Activated naive CD4-positive, alpha-beta T cell treated with anti-CD3 and anti-CD28 coated beads, Interleukin-2, amount 50 U/mL, for 24 hours (primary cell): Measurements from ENCODE around the gene SLC35E1.
"Not testable (repeated sequence)": the region's sequence is repeated elsewhere in the genome, so short reads cannot be mapped to it uniquely, and the experiment has no call there.

Experiments used
- H3K27ac Mint-ChIP-seq: one replicate; pipeline ENCODE4 v1.8.0; 2021; ENCODE audit warnings: mild to moderate bottlenecking, mixed read lengths
- H3K27me3 Mint-ChIP-seq: one replicate; pipeline ENCODE4 v1.8.0; 2021; ENCODE audit warnings: mixed read lengths
- H3K36me3 Mint-ChIP-seq: one replicate; pipeline ENCODE4 v1.8.0; 2021; ENCODE audit warnings: mixed read lengths
- H3K4me1 Mint-ChIP-seq: one replicate; pipeline ENCODE4 v1.8.0; 2021; ENCODE audit warnings: mixed read lengths
- H3K4me3 Mint-ChIP-seq: one replicate; pipeline ENCODE4 v1.8.0; 2021; ENCODE audit warnings: mild to moderate bottlenecking, mixed read lengths
- H3K9me3 Mint-ChIP-seq: one replicate; pipeline ENCODE4 v1.8.0; 2021; ENCODE audit warnings: mixed read lengths

The SLC35E1 gene

GRCh38 chr19:16516923-16517610 is 55.1 kb downstream of the SLC35E1 start:
- Mint-ChIP-seq H3K4me1 (no peaks in the 10 kb centered on the region), H3K27me3 (no peaks in the 10 kb centered on the region), H3K4me3 (no peak overlapping the region), H3K36me3 (peaks cover 11% of the 10 kb centered on the region), H3K9me3 (no peaks in the 10 kb centered on the region), H3K27ac (no peak overlapping the region)

DNA sequence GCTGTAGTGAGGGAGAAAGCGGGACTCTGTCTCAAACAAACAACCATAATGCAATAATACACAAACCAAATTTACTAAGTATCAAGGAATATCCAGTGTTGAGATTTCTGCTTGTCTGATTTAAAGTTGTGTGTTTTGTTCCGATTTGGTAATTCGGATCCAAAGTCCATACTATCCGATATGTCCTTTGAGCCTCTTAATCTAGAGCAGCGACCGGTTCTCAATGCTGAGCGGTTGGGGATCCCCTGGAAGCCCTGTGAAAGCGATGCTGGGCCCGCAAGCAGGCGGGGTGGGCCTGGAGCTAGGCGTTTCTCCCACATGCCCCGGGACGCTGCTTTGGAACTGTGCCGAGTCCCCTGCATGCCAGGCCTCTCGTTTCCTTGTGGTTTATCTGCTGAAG is 55.8 kb downstream of the SLC35E1 start:
- Mint-ChIP-seq H3K4me3 (no peak overlapping the region), H3K4me1 (no peaks in the 10 kb centered on the region), H3K27ac (no peak overlapping the region), H3K27me3 (no peaks in the 10 kb centered on the region), H3K9me3 (no peaks in the 10 kb centered on the region), H3K36me3 (peaks cover 13% of the 10 kb centered on the region)

DNA sequence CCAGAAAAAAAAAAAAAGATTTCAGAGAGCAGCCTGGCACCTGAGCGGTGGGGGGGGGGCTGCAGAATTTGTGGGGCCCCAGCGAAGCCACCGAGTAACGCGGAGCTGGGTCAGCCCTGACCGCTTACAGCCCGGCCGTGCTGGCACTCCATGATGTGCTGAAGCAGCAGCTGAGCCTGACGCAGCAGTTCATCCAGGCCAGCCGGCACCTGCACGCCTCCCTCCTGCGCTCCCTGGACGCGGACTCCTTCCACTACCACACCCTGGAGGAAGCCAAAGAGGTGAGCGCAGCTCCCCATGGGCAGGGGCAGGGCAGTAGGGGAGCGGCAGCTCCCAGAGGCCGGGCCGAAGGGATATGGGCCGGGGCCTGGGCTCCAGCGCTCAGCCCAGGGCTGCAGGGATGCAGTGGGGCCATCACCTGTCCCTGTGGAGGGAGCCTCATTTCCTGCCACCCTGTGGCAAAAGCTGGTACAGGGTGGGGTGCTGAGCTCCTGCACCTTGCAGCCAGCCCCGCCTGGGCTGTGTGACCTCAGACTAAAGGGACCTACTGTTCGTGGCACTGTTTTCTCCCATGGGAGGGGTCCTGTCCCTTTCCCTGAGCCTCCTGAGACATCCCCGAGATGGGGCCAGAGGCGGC is 57.7 kb downstream of the SLC35E1 start:
- no peaks in the 10 kb centered on the region for H3K27me3 Mint-ChIP-seq
- H3K4me3 Mint-ChIP-seq, result no peak overlapping the region
- no peaks in the 10 kb centered on the region for H3K4me1 Mint-ChIP-seq
- H3K36me3 Mint-ChIP-seq, result peaks cover 11% of the 10 kb centered on the region
- no peak overlapping the region for H3K27ac Mint-ChIP-seq
- no peaks in the 10 kb centered on the region for H3K9me3 Mint-ChIP-seq

- not testable (repeated sequence) for H3K27me3 Mint-ChIP-seq, H3K9me3 Mint-ChIP-seq, H3K4me3 Mint-ChIP-seq, H3K4me1 Mint-ChIP-seq, H3K27ac Mint-ChIP-seq, H3K36me3 Mint-ChIP-seq
Measured at GRCh38 chr19:16512611-16513010, 59.6 kb downstream of the SLC35E1 start.

DNA sequence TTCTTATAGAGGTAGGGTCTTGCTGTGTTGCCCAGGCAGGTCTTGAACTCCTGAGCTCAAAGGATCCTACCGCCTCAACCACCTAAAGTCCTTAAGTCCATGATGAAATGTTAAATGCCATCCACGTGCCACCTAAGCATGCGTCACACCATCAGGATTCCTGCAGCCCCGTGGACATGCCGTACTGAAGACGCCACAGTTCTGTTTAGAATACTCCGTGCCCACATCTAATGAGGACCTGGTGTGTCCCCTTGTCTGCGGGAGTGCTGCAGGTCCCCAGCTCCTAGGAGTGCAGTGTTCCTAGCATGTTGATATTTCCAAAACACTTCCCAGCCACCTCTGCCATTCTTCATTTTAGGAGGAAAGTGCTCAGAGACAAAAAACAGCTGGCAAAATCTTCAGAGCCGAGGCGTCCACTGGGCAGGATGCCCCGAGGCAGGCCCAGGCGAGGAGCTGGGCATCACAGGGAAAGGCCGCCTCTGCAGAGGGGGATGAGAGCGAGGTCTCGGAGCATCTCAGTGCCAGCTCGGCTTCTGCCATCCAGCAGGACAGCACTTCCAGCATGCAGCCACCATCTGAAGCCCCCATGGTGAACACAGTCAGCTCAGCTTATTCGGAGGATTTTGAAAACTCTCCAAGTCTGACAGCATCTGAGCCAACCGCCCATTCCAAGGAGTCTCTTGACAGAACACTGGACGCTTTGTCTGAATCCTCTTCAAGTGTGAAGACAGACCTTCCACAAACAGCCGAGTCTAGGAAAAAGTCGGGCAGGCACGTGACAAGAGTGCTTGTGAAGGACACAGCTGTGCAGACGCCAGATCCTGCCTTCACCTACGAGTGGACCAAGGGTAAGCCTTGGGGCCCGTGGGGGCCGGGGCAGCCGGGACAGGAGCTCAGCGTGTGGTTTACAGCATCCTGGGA is 62.8 kb downstream of the SLC35E1 start:
- no peak overlapping the region for H3K4me3 Mint-ChIP-seq
- H3K4me1 Mint-ChIP-seq, result no peaks in the 10 kb centered on the region
- no peaks in the 10 kb centered on the region for H3K9me3 Mint-ChIP-seq
- no peaks in the 10 kb centered on the region for H3K27me3 Mint-ChIP-seq
- peaks cover 9% of the 10 kb centered on the region for H3K36me3 Mint-ChIP-seq
- no peak overlapping the region for H3K27ac Mint-ChIP-seq

DNA sequence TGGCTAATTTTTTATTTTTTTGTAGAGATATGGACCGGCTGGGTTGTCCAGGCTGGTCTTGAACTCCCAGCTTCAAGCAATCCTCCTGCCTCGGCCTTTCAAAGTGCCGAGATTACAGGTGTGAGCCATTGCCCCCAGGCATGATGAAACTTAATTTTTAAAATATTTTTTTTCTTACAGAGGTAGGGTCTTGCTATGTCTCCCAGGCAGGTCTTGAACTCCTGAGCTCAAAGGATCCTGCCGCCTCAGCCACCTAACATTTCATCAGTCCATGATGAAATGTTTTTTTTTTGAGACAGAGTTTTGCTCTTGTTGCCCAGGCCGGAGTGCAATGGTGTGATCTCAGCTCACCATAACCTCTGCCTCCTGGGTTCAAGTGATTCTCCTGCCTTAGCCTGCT is 63.7 kb downstream of the SLC35E1 start:
- Mint-ChIP-seq H3K4me1 (no peaks in the 10 kb centered on the region), H3K9me3 (no peaks in the 10 kb centered on the region), H3K36me3 (peaks cover 9% of the 10 kb centered on the region), H3K27me3 (no peaks in the 10 kb centered on the region), H3K4me3 (no peak overlapping the region), H3K27ac (no peak overlapping the region)

DNA sequence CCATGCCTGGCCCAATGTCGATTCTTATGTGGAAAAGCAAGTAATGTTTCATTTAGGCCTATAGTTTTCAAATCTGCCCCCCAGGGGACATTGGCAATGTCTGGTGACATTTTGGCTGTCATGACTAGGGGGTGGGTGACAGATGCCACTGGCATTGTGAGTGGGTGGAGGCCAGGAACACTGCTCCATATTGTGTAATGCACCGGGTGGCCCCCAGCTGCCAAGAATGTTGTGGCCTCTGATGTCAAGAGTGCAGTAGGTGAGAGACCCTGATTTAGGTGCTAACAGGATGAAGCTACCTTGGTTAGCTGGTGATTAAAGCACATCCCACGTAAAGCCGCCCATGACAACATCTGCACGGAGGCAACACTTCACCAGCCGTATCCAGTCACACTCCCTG is 65.3 kb downstream of the SLC35E1 start:
- Mint-ChIP-seq H3K4me3 (no peak overlapping the region), H3K4me1 (no peaks in the 10 kb centered on the region), H3K36me3 (peaks cover 7% of the 10 kb centered on the region), H3K9me3 (no peaks in the 10 kb centered on the region), H3K27ac (no peak overlapping the region), H3K27me3 (no peaks in the 10 kb centered on the region)

- not testable (repeated sequence) for H3K9me3 Mint-ChIP-seq, H3K4me1 Mint-ChIP-seq, H3K27me3 Mint-ChIP-seq, H3K4me3 Mint-ChIP-seq, H3K27ac Mint-ChIP-seq, H3K36me3 Mint-ChIP-seq
Measured at GRCh38 chr19:16506161-16506560, 66.1 kb downstream of the SLC35E1 start.

DNA sequence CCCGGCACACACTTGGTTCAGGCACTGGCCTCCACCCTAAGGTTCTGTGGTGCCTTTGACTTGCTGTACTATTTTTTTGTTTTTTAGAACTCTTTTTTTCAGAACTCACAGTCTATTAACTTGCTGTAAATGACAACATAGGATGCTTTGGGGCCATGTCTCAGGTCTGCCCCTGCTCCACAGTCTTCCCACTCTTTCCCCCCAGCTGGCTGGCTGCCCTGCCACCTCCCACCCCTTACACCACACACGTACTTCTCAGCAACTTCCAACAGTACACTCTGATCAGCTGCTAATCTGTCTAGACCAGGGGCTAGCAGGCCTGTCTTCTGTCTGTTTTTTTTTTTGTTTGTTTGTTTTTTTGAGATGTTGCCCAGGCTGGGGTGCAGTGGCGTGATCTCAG is 67.9 kb downstream of the SLC35E1 start:
- Mint-ChIP-seq H3K4me1 (no peaks in the 10 kb centered on the region), H3K27me3 (no peaks in the 10 kb centered on the region)

More for the DNA sequence above, 67.9 kb downstream of the SLC35E1 start:
- Mint-ChIP-seq H3K27ac (no peak overlapping the region), H3K36me3 (peaks cover 7% of the 10 kb centered on the region), H3K9me3 (no peaks in the 10 kb centered on the region), H3K4me3 (no peak overlapping the region)
